ENCODE results near the gene BORCS5.
A peak's percentile ranks its signal among the peaks of the same experiment; 100 is the strongest.

The BORCS5 gene

GRCh38 chr12:12436831-12437345 is 80.0 kb downstream of the BORCS5 start:
- DNase-seq, result no peak

- peak in 3 of 4 experiments; percentile 20 to 30 (median 25) for DNase-seq
Observed at GRCh38 chr12:12439636-12440035, 82.8 kb downstream of the BORCS5 start.

DNA sequence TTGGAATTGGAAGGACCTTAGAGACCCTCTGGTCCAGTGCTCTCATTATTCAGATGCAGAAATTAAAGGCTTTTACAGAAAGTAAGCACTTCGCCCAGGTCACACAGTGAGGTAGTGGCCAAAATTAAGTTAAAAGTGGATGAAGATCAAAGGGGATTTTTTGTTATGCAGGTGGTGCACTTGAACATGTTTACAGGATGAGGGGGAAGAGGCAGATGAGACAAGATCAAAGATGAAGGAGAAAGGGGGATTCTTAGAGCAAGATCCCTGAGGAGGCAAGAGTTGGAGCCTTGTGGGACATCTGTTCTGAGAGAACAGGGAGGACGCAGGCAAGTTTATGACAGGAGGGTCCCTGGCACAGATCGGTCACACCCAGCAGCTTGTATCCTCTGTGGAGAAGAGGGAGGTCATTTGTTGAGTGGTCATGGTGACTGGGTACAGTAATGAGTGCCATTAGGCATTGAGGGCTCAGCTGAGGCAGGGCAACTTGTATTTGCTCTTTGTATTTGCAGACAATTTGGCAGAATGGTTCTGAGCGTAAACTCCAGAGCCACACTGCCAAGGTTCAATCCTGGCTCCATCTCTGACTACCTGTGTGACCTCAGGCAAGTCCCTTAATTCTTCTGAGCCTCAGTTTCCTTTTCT is 84.0 kb downstream of the BORCS5 start:
- DNase-seq, result no peak

GRCh38 chr12:12441429-12441807 is 84.5 kb downstream of the BORCS5 start:
- DNase-seq, result no peak

DNA sequence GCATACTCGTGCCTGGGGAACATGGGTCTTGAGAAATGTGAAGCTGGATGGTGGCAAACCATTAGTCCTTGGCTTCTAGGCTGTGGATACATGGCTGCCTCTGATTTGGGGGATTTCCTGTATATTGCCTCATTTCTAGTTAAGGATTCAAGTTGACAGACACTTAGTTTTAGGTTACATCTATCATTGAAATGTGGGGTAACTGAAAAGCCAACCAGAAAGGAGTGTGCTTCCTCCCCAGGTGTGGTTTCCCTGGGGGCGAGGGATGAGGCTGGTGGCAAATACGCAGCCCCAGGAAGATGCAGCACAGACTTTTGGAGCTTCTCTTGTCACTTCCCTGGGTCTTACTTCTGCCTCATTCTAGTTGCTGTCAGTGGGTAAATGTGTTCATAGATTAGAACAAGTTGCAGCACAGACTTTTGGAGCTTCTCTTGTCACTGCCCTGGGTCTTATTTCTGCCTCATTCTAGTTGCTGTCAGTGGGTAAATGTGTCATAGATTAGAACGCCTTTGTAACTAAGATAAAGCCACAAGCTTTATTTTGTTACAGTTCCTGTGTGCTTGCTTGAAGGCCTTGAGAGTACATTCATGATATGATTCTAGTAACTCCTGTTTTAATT is 85.1 kb downstream of the BORCS5 start:
- DNase-seq, result peak in 1 of 4 experiments; percentile 11

DNA sequence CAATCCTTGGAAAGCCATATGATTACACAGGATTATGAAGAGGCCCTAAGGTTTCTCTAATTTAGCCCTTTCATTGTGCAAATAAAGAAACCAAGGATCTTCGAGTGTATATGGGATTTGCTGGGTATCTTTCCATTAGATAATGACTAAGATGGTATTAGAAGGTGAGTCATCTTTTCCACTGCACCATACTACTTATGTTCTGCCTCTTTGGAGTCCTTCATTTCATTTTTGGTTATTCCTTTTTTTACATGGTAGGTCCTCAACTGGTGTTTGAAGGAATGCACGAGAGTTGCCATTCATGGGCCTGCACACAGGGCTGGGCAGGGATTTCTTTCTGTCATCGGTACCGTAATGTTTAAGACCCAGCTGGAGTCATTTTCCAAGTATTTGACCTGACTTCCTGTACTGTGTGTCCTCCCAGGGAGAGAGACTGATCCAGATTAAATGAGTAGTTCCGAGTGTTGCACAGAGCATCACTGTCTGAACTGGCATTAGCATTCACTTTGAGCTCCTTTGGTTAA is 85.7 kb downstream of the BORCS5 start:
- no peak for DNase-seq

DNA sequence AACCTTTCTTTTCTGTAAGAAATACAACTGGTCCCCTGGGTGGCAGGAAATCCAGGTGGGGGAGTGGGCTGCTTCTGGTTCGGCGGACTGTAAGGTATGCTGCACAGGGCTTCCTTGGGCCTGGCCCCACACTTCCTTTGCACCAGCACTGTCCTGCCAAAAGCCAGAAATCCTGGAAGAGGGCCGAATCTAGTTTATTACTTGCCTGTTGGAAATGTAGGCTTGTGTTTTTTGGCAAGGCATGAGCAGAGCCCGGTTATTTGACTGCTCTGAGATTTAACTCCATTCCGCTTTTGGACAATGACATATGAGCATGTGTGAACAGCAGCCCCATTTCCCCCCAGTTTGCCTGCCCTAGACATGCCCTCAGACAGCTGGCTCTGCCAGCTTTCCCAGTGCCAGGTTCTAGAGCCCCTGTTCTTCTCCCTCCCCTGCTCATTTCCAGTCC is 86.6 kb downstream of the BORCS5 start:
- no peak for DNase-seq

DNA sequence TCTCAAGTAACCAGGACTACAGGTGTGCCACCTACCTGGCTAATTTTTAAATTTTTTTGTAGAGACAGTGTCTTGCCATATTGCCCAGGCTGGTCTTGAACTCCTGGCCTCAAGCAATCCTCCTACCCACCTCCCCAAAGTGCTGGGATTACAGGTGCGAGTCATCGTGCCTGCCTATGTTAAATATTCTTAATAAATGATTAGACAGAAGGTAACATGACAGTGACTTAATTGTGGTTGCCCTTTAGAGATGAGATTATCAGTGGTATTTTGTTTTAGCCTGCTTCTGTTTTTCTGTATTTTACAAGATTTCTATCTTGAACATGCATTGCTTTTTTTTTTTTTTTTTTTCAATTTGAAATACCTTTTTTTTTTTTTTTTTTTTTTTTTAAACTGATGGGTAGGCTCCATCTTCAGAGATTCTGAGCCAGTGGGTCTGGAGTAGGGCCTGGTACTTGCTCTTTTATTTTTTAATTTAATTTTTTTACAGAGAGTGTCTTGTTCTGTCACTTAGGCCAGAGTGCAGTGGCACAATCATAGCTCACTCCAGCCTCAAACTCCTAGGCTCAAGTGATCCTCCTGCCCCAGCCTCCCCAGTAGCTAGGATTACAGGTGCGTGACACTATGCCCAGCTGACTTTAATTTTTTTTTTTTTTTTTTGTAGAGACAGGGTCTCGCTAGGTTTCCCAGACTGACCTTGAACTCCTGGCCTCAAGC is 88.4 kb downstream of the BORCS5 start:
- DNase-seq, result no peak

- DNase-seq, result no peak
Observed at GRCh38 chr12:12445882-12446181, 89.0 kb downstream of the BORCS5 start.

GRCh38 chr12:12446786-12447185 is 89.9 kb downstream of the BORCS5 start:
- DNase-seq, result no peak

DNA sequence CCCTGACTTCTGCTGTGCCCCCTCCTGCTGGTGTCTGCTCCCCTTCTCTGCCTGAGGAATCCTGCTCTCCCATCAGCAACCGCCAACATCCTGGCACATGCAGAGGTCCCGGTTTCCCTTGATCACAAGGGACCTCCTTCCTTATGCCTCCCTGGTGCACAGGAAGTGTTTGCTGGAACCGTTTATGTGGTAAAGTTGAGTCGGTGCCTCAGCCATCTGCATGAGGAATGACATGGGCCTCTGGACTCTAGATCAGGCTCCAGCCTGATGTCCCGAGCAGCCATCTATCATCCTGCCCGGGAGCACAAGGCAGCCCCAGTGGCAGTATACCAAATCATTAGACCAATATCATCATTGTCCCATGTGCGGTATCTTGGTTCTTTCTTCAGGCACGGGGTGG is 90.4 kb downstream of the BORCS5 start:
- no peak for DNase-seq

DNA sequence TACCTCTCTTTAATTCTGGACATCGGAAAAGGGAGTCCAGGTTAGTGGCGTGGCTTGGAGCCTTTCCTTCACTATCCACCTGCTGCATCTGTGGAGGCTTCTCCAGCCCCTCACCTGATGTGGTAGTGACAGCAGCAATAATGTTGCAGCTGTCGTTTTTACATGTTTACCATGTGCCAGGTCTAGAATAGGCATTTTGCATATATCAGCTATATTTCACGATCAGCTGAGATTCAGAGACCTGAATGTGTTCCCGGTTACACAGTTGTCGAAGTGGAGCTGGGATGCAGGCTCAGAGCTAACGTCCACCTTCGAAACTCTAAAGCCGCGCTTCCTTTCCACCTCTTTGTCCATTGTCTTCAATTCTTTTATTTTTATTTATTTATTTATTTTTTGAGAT is 91.0 kb downstream of the BORCS5 start:
- no peak for DNase-seq

DNA sequence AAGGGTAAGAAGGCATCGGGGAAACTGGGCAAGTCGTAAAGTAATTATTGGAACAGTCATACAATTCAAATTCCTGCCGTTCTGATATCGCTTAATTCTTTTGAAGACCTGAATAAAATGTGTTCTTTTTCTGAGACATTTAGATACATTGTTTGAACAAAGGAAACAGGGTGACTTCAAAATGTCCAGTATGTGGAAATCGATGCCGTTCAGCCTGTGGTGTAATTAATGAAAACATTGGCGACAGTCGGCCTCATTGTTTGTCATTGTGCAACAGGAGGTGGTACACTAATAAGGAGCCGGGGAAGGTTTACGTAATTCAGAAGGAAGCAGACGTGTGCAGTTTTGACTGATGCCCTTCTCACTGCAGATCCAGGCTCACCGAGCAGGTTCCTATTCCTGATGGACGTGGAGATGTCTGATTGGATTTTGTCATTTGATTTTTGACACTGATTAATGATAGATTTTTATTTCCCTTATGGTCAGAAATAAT is 92.7 kb downstream of the BORCS5 start:
- DNase-seq, result no peak

DNA sequence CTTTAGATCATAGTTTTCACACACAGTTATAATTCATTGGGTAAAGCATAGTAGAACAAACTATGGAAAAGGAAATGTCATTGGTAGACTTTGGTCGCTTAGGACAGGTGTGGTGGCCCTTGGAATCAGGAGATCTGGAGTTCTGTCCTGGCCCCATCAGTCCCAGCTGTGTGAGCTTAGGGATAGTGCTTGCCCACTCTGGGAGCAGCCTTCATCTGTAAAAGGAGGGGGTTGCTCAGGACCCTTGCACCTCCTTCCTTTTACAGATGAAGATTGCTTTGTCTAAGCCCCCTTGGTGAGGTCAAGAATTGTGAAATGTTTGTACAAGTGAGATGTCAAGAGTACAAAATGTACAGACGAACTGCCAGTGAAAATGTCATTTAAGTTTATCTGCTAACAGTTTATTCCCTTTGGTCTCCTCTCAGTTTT is 93.2 kb downstream of the BORCS5 start:
- DNase-seq, result no peak

- DNase-seq, result no peak
Observed at GRCh38 chr12:12451098-12451497, 94.2 kb downstream of the BORCS5 start.

DNA sequence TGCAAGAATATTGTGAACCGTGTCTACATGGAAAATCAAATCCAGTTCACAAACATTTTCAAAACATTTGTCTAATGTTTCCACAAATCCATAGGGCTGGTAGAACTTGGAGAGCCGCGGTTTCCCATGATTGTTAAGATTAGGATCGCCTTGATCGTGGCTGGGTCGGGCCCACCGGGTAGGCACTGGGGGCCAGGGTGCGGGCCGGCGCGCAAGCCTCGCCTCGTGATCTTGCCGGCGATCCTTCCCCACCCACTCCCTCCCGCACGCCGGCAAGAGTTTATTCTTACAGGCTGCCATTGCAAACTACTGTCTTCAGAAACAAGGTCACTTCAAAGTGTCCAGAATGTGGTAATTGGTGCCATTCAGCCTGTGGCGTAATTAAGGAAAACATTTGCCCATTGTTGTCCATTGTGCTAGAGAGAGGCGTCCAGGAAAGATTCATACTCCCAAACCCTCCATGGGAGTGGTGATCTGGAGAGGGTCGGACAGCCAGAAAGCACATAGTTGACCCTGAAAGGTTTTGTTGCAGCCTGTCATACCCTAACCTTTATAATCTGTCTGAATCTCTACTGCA is 95.5 kb downstream of the BORCS5 start:
- no peak for DNase-seq

DNA sequence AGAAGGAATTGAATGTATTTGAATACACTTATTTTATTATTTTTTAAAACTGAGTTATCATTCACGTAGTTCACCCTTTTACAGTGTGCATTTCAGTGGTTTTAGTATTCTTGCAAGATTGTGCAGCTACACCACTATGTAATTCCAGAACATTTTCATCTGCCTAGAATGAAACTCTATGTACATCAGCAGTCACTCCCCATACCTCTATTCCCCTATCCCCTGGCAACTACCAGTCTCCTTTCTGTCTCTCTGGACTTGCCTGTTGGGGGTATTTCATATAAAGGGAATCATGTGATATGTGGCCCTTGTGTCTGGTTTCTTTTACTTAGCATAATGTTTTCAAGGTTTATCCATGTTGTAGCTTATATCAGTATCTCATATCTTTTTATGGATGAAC is 96.8 kb downstream of the BORCS5 start:
- no peak for DNase-seq

- DNase-seq, result no peak
Observed at GRCh38 chr12:12454315-12454714, 97.4 kb downstream of the BORCS5 start.

DNA sequence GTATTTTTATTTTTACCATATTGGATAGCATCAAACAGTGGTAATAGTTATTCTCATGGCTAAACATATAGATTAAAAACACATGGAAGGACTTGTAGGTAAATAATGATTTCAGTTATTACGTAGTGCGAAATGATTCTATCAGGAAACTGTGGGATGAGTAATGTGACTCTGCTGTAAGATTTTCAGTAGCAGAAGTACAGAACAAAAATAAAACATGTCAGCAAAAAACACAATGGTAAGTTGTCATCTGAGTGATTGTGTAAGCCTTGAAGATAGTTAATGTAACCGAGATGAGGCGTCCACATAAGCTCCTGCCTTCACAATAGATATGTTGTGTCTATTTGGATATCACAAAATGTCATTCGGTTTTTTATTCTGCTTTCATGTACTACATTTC is 99.8 kb downstream of the BORCS5 start:
- no peak for DNase-seq

- DNase-seq, result no peak
Observed at GRCh38 chr12:12460935-12461922, 104.4 kb downstream of the BORCS5 start.

DNA sequence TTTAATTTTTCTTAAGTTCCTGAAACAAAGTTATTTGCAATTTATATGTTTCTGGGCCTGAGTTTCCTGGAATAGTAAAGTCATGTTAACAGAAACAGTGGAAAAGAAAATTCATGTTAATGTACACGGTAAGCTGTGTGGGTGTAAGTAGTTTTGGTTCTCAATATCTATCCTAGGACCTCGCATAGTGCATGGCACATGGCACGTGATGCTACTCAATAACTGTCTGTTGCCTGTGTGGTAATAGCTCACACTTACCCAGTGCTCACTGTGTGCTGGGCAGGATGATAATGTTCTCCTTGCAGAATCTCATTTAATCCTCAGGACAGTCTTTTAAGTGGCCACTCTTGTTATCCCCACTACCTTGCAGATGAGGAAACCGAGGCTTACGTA is 105.0 kb downstream of the BORCS5 start:
- DNase-seq, result no peak

GRCh38 chr12:12465522-12465921 is 108.6 kb downstream of the BORCS5 start:
- DNase-seq, result no peak
